NCI-H1417 treated with DMSO at 0.1 percent for 48 hours (cell line): ENCODE measurements around the gene PALM.
A peak's percentile ranks its signal among the peaks of the same experiment; 100 is the strongest.
"Not testable (repeated sequence)": the region's sequence is repeated elsewhere in the genome, so short reads cannot be mapped to it uniquely, and the experiment has no call there.

ENCODE experiments used
- DNase-seq: peaks from one replicate; lab custom pipeline; 2025; lab: John Stamatoyannopoulos, UW

The PALM gene

GRCh38 chr19:732148-733069, 23.7 kb downstream of the PALM start:
- no peak for DNase-seq

- DNase-seq = no peak
Observed at GRCh38 chr19:734716-735115, 26.0 kb downstream of the PALM start.

GRCh38 chr19:736125-736524, 27.4 kb downstream of the PALM start:
- no peak for DNase-seq

- no peak for DNase-seq
Observed at GRCh38 chr19:737591-738093, 28.9 kb downstream of the PALM start.

GRCh38 chr19:738509-739128, 29.9 kb downstream of the PALM start:
- no peak for DNase-seq

- no peak for DNase-seq
Observed at GRCh38 chr19:739998-740715, 31.4 kb downstream of the PALM start.

GRCh38 chr19:740816-741505, 32.2 kb downstream of the PALM start:
- not testable (repeated sequence) for DNase-seq

GRCh38 chr19:741506-742131, 32.9 kb downstream of the PALM start:
- no peak for DNase-seq

DNA sequence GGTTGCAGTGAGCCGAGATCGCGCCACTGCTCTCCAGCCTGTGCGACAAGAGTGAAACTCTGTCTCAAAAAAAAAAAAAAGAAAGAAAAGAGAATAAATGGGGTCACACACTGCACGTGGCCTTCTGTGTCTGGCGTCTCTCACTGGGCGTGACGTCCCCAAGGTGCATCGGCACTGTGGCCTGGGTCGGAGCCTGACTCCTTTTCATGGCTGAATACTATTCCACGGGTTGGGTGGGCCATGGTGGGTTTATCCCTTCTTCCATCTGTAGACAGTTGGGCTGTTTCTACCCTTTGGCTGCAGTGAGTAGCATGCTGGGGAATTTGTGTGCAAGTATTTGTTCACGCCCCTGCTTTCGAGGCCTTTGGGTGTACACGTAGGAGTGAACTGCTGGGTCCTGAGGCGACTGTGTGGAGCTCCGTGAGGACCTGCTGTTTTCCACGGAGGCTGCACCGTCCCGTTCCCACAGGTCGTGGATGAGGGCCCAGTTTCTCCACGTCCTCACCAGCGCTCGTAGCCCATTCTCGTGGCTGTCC, 33.9 kb downstream of the PALM start:
- DNase-seq = no peak

DNA sequence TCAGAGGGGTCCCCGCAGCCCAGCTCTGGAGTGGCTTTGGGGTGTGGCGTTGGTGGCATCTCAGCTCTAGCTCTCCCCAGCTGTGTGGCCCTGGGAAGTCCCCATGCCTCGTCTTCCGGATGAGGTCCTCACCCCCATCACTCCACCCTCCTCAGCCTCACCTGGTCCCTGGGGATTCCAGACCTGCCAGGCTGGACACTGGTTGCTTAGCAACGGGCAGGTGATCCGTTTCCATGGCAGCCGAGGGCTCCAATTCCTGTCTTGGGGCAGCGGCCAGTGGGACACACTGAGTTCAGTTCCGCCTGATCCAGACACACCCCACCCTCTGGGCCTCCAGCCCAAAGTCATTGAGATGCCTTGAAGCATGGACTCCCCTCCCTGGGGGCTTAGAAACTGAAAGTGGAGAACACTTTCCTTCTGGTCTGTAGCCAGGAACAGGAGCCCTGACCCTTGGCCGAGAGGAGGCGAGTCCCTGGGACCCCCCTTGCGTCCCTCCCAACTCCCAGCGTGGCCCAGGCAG, 34.5 kb downstream of the PALM start:
- DNase-seq = no peak

GRCh38 chr19:745138-745537, 36.4 kb downstream of the PALM start:
- DNase-seq = not testable (repeated sequence)

GRCh38 chr19:746208-746819, 37.6 kb downstream of the PALM start:
- no peak for DNase-seq

DNA sequence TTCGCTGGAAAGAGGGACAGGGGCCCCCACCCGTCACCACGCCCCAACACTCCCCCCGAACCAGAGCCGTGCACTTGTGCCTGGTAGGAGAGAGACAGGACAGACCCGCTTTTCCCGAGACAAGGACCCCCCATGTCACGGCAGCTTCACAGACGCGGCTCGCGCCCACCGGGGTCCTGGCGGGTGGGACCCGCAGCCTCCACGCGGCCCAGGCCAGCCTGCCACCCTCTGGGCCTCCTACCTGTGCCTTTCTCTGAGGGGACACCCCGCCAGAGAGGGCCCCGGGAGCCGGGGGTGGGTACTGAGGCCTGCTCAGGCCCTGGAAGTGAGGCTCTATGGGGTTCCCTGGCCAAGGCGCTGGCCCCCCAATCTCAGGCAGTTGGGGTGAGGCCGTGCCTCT, 38.2 kb downstream of the PALM start:
- DNase-seq = no peak

DNA sequence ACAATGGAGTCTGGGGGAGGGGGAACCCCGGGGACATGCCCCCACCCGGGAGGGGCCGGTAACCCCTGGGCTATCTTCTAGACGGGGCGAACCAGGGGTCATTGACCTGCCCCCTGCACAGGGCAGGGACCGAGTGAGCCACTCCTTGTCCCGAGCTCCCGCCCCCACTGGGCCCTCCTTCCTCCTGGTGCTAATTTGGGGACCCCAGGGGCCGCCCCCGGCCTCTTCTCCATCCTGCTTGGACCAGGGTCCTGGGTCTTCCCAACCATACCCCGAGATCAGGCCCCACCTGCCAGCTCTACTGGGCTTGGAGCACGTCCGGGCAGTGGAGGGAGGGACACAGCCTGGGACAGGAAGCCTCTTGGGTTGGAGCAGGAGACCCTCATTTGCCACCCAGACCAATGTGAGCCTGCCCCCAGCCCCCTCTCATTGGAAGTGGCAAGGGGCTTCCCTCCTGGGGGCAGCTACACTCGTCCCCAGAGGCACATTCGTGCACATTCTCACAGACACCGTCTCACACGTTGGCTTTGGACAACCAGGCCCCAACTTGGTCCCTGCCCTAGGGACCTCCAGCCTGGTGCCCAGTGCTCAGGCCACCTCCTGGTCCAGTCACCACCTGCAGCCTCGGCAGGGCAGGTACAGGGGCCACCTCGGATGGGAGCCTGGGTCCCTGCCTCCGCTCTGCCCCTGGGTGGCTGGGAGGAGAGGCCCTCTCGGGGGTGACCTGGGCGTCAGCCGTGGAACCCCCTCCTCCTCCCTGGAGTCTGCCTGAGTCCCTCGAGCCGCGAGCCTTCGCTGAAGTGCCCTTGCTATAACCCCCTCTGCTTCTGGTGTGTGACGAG, 38.9 kb downstream of the PALM start:
- no peak for DNase-seq

- no peak for DNase-seq
Observed at GRCh38 chr19:748274-748598, 39.5 kb downstream of the PALM start.

GRCh38 chr19:749811-750210, 41.1 kb downstream of the PALM start:
- no peak for DNase-seq

GRCh38 chr19:750640-751423, 42.1 kb downstream of the PALM start, which contains the start of gene MISP:
Gene MISP (plus strand): TSS chr19:751112. CDS start chr19:756947, 5,835 bp downstream.
- DNase-seq = peak; percentile 65

DNA sequence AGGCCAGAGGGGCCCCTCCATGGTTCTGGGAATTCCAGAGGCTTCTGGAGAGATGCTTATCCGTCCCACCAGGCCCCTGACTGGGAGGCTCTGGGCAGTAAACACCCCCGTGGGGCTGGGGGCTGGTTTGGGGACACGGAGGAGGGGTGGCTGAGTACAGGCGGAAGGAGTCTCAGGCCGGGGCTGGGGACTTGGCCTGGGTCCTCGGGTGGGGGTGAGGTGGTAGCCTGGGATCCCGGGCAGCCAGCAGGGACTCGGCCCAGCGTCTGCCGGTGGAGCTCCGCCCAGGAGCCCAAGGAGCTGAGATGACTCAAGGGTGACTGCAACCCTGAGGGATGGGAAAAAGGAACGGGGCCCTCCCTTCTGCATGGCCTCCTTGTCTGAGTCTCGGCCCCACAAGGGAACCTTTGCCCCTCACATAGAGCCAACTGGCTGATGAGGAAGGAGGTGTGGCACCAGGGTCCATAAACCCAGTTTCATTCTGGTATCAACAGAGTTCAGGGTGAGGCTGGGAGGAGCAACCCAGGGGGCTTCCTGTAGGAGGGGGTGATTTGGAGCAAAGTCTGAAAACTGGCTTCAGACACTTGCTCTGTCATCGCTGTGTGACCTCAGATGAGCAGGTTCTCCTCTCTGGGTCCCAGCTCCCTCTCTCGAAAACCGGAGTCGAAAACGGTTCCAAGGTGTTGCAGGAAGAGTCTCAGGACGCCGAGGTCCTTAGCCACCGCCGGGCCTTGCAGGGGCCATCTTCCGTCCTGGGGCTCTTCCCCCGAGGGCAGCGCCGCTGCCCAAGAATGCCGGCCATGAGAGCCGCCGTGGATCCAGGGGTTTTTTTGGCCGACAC, 43.0 kb downstream of the PALM start:
- DNase-seq = no peak
